Measurements from ENCODE around the gene THOC1. TPM values are rescaled to one million over a fixed set of nuclear protein-coding genes. Genes with fewer than 3 reads are reported as not detected.

THOC1 gene
- 10 to 100 TPM; 26.5 to 44.0 TPM for total RNA-seq

GRCh38 chr18:267688-268552 is at the start of gene THOC1:
THOC1 (minus strand) TSS chr18:268047; CDS start chr18:268019, 28 bp downstream.

Other genes starting within 250 kb of the THOC1 start
- under 1 TPM in 1 of 2 donors, not detected in 1; 0.67 TPM for gene TUBB8B, start 218.4 kb downstream of the THOC1 start, total RNA-seq
- 10 to 100 TPM; 15.1 to 36.3 TPM for gene USP14, start 109.5 kb downstream of the THOC1 start, total RNA-seq
- gene COLEC12, start 232.7 kb upstream of the THOC1 start, total RNA-seq, result under 1 TPM; 0.33 to 0.69 TPM

All from melanocyte of skin (primary cell).